ENCODE data around the gene GPR173.

The GPR173 gene

GRCh38 chrX:53093177-53093655 lies 44.6 kb downstream of the GPR173 start:
- peak overlapping the region; percentile 88 for H3K27ac Mint-ChIP-seq
- H3K4me1 Mint-ChIP-seq: peaks cover 40% of the 10 kb centered on the region
- DNase-seq: peak; percentile 74
- peak overlapping the region; percentile 89 for H3K4me3 Mint-ChIP-seq
- H3K36me3 Mint-ChIP-seq (ENCODE audit: low read depth): no peaks in the 10 kb centered on the region
- peak; percentile 30 for TF ChIP-seq CTCF (IDR thresholded peaks at IDR 0.05)
- H3K9me3 Mint-ChIP-seq: peaks cover 44% of the 10 kb centered on the region
- H3K27me3 Mint-ChIP-seq (ENCODE audit: low read depth, poor library complexity): peaks cover 3% of the 10 kb centered on the region

GRCh38 chrX:53093748-53094581 lies 45.4 kb downstream of the GPR173 start, which contains the start of gene KANTR:
Gene KANTR, plus strand, starts transcription at chrX:53094142. Its CDS starts 30,131 bp downstream, at chrX:53124273.
- Mint-ChIP-seq H3K36me3 (ENCODE audit: low read depth) (no peaks in the 10 kb centered on the region), H3K27me3 (ENCODE audit: low read depth, poor library complexity) (peaks cover under 1% of the 10 kb centered on the region), H3K27ac (peak within 1 kb of the TSS; percentile 88), H3K4me3 (peak within 1 kb of the TSS; percentile 89), H3K4me1 (peaks cover 32% of the 10 kb centered on the region), H3K9me3 (peaks cover 46% of the 10 kb centered on the region)
- DNase-seq: peak; percentile 81
- no peak for TF ChIP-seq CTCF (IDR thresholded peaks at IDR 0.05)

GRCh38 chrX:53094582-53094905 lies 46.0 kb downstream of the GPR173 start:
- TF ChIP-seq CTCF (IDR thresholded peaks at IDR 0.05): no peak
- no peak for DNase-seq
- Mint-ChIP-seq H3K4me3 (peak overlapping the region; percentile 89), H3K9me3 (peaks cover 44% of the 10 kb centered on the region), H3K27ac (peak overlapping the region; percentile 81), H3K36me3 (ENCODE audit: low read depth) (peaks cover 5% of the 10 kb centered on the region), H3K27me3 (ENCODE audit: low read depth, poor library complexity) (no peaks in the 10 kb centered on the region), H3K4me1 (peaks cover 27% of the 10 kb centered on the region)

- Mint-ChIP-seq H3K36me3 (ENCODE audit: low read depth) (peaks cover 10% of the 10 kb centered on the region), H3K27me3 (ENCODE audit: low read depth, poor library complexity) (no peaks in the 10 kb centered on the region), H3K4me3 (peak overlapping the region; percentile 48), H3K27ac (no peak overlapping the region), H3K9me3 (peaks cover 34% of the 10 kb centered on the region), H3K4me1 (peaks cover 19% of the 10 kb centered on the region)
- DNase-seq: no peak
- TF ChIP-seq CTCF (IDR thresholded peaks at IDR 0.05): no peak
Observed at GRCh38 chrX:53095796-53096195, 47.2 kb downstream of the GPR173 start.

- no peak for DNase-seq
- H3K9me3 Mint-ChIP-seq: peaks cover 38% of the 10 kb centered on the region
- peaks cover 4% of the 10 kb centered on the region for H3K27me3 Mint-ChIP-seq (ENCODE audit: low read depth, poor library complexity)
- TF ChIP-seq CTCF (IDR thresholded peaks at IDR 0.05): no peak
- H3K4me3 Mint-ChIP-seq: no peak overlapping the region
- peaks cover 42% of the 10 kb centered on the region for H3K36me3 Mint-ChIP-seq (ENCODE audit: low read depth)
- H3K4me1 Mint-ChIP-seq: peaks cover 7% of the 10 kb centered on the region
- H3K27ac Mint-ChIP-seq: no peak overlapping the region
Observed at GRCh38 chrX:53114864-53115549, 66.4 kb downstream of the GPR173 start.
